Measurements from ENCODE around the gene RBM10.

DNA sequence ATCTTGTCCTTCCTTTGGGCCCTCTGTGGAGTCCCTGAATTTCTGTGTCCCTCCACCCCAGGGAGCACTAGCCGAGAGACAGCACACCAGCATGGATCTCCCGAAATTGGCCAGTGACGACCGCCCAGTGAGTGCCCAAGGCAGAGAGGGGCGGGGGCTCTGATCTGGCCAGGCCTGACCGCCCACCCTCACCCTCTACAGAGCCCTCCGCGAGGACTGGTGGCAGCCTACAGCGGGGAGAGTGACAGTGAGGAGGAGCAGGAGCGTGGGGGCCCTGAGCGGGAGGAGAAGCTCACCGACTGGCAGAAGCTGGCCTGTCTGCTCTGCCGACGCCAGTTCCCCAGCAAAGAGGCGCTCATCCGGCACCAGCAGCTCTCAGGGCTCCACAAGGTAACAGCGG, 40.2 kb downstream of the RBM10 start:
- TF ChIP-seq, protein P1, sequence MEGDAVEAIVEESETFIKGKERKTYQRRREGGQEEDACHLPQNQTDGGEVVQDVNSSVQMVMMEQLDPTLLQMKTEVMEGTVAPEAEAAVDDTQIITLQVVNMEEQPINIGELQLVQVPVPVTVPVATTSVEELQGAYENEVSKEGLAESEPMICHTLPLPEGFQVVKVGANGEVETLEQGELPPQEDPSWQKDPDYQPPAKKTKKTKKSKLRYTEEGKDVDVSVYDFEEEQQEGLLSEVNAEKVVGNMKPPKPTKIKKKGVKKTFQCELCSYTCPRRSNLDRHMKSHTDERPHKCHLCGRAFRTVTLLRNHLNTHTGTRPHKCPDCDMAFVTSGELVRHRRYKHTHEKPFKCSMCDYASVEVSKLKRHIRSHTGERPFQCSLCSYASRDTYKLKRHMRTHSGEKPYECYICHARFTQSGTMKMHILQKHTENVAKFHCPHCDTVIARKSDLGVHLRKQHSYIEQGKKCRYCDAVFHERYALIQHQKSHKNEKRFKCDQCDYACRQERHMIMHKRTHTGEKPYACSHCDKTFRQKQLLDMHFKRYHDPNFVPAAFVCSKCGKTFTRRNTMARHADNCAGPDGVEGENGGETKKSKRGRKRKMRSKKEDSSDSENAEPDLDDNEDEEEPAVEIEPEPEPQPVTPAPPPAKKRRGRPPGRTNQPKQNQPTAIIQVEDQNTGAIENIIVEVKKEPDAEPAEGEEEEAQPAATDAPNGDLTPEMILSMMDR (IDR thresholded peaks at IDR 0.05): no peak
- TF ChIP-seq EZH2 (IDR thresholded peaks at IDR 0.05; ENCODE audit: borderline replicate concordance, insufficient read depth, low read depth, low read length, poor library complexity, severe bottlenecking): no peak
